22Rv1 (cell line): Measurements from ENCODE around the gene RANGAP1.
A peak's percentile ranks its signal among the peaks of the same experiment; 100 is the strongest.
"Not testable (repeated sequence)": the region's sequence is repeated elsewhere in the genome, so short reads cannot be mapped to it uniquely, and the experiment has no call there.

ENCODE experiments used
- H3K27ac ChIP-seq: fragments of 450-650 bp; 2 replicates; pipeline ENCODE4 v1.5.1; 2017
- ZFX ChIP-seq: fragments of 450-650 bp; IDR thresholded peaks from 2 replicates; pipeline ENCODE4 v1.6.1; 2017; ENCODE audit warnings: antibody characterized with exemption, borderline replicate concordance
- TF ChIP-seq, protein P1 (sequence below): fragments of 450-650 bp; IDR thresholded peaks from 2 replicates; pipeline ENCODE4 v1.5.1; 2017; ENCODE audit warnings: mild to moderate bottlenecking

Gene RANGAP1

GRCh38 chr22:41296826-41297667, 11.1 kb upstream of the RANGAP1 start:
- no peak overlapping the region for H3K27ac ChIP-seq
- TF ChIP-seq, protein P1, sequence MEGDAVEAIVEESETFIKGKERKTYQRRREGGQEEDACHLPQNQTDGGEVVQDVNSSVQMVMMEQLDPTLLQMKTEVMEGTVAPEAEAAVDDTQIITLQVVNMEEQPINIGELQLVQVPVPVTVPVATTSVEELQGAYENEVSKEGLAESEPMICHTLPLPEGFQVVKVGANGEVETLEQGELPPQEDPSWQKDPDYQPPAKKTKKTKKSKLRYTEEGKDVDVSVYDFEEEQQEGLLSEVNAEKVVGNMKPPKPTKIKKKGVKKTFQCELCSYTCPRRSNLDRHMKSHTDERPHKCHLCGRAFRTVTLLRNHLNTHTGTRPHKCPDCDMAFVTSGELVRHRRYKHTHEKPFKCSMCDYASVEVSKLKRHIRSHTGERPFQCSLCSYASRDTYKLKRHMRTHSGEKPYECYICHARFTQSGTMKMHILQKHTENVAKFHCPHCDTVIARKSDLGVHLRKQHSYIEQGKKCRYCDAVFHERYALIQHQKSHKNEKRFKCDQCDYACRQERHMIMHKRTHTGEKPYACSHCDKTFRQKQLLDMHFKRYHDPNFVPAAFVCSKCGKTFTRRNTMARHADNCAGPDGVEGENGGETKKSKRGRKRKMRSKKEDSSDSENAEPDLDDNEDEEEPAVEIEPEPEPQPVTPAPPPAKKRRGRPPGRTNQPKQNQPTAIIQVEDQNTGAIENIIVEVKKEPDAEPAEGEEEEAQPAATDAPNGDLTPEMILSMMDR, result no peak
- no peak for TF ChIP-seq ZFX

- not testable (repeated sequence) for H3K27ac ChIP-seq
Measured at GRCh38 chr22:41294816-41295215, 8.8 kb upstream of the RANGAP1 start.

GRCh38 chr22:41290262-41291221, 4.6 kb upstream of the RANGAP1 start:
- no peak overlapping the region for H3K27ac ChIP-seq
- TF ChIP-seq, protein P1, result no peak
- TF ChIP-seq ZFX, result no peak

- TF ChIP-seq, protein P1, result no peak
- no peak for TF ChIP-seq ZFX
- H3K27ac ChIP-seq, result no peak overlapping the region
Measured at GRCh38 chr22:41289671-41290070, 3.7 kb upstream of the RANGAP1 start.

GRCh38 chr22:41288245-41288946, 2.4 kb upstream of the RANGAP1 start:
- TF ChIP-seq ZFX, result no peak
- TF ChIP-seq, protein P1, result no peak
- peak overlapping the region; percentile 84 for H3K27ac ChIP-seq

- no peak for TF ChIP-seq ZFX
- TF ChIP-seq, protein P1, result no peak
- H3K27ac ChIP-seq, result peak overlapping the region; percentile 84
Measured at GRCh38 chr22:41286639-41287091, 678 bp upstream of the RANGAP1 start.

DNA sequence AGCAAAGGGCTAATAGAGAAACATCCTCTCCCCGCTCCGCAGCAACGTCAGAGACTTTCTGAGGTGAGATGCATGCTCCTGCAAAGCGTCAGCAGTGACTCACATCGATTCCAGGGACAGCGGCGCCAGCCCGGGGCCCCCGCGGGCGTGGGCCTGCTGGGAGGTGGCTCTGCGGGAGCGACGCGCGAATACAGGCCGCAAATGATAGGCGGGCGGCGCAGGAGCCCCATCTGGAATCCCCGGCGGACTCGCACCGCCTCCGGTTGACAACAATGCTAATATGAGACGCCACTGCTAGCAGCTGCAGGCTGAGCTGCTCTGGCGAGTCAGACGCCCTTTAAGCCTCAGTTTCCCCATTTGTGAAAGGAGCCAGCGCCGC, 557 bp downstream of the RANGAP1 start:
- peak overlapping the region; percentile 84 for H3K27ac ChIP-seq
- TF ChIP-seq, protein P1, result no peak
- TF ChIP-seq ZFX, result no peak
